Keratinocyte (primary cell): Measurements from ENCODE around the gene ZNF134. TPM values are rescaled to one million over a fixed set of nuclear protein-coding genes. Genes with fewer than 3 reads are reported as not detected.

Experiments
- DNase-seq: peaks from one replicate; pipeline ENCODE4 v3.0.0-alpha.2; 2011; ENCODE audit warnings: low read depth, missing footprints, low spot score
- FAIRE-seq: peaks from 2 replicates; lab custom pipeline; 2011; peaks lifted over from hg19 to GRCh38; lab: Jason Lieb, UNC
- H2AFZ ChIP-seq: 2 replicates; pipeline ENCODE4 v1.6.0; 2012; ENCODE audit warnings: low read length, control low read depth, inconsistent platforms; ENCODE audit not compliant: control insufficient read depth
- H3K27ac ChIP-seq: 2 replicates; pipeline ENCODE4 v1.5.1; 2011; ENCODE audit warnings: low read length; ENCODE audit not compliant: control insufficient read depth, insufficient read depth
- H3K27me3 ChIP-seq: 3 replicates; pipeline ENCODE4 v1.6.0; 2011; ENCODE audit warnings: low read length; ENCODE audit not compliant: control insufficient read depth, insufficient read depth; ENCODE audit errors: extremely low read depth
- H3K36me3 ChIP-seq, 2 experiments: 2 replicates in 1 of 2; 3 replicates in 1 of 2; pipeline ENCODE4 v1.5.1; 2011; ENCODE audit warnings: low read length in 2 of 2, mild to moderate bottlenecking in 1 of 2; ENCODE audit not compliant: control insufficient read depth in 2 of 2, insufficient read depth in 2 of 2; ENCODE audit errors: extremely low read depth in 1 of 2
- H3K4me1 ChIP-seq: 3 replicates; pipeline ENCODE4 v1.5.1; 2011; ENCODE audit warnings: low read length; ENCODE audit not compliant: control insufficient read depth, insufficient read depth; ENCODE audit errors: extremely low read depth
- H3K4me2 ChIP-seq: 3 replicates; pipeline ENCODE4 v1.6.0; 2011; ENCODE audit warnings: low read depth, low read length; ENCODE audit not compliant: control insufficient read depth, insufficient read depth; ENCODE audit errors: extremely low read depth
- H3K4me3 ChIP-seq, 3 experiments: fragments of 200-600 bp in 1 of 3; sonication (generic) in 1 of 3; 2 replicates in 2 of 3; 3 replicates in 1 of 3; pipeline ENCODE4 v1.5.1; 2011 to 2016; ENCODE audit warnings: low read length in 3 of 3, mild to moderate bottlenecking in 3 of 3, control low read depth in 2 of 3, inconsistent platforms in 1 of 3, low read depth in 1 of 3, mixed read lengths in 1 of 3, mixed run types in 1 of 3, moderate library complexity in 1 of 3; ENCODE audit not compliant: control insufficient read depth in 2 of 3, insufficient read depth in 2 of 3; ENCODE audit errors: extremely low read depth in 1 of 3
- H3K79me2 ChIP-seq: 2 replicates; pipeline ENCODE4 v1.6.0; 2012; ENCODE audit warnings: low read length; ENCODE audit not compliant: control insufficient read depth, insufficient read depth
- H3K9ac ChIP-seq: 3 replicates; pipeline ENCODE4 v1.6.0; 2011; ENCODE audit warnings: low read length; ENCODE audit not compliant: control insufficient read depth, insufficient read depth; ENCODE audit errors: extremely low read depth
- H3K9me1 ChIP-seq: 3 replicates; pipeline ENCODE4 v1.6.0; 2011; ENCODE audit warnings: low read length; ENCODE audit not compliant: control insufficient read depth, insufficient read depth; ENCODE audit errors: extremely low read depth
- H3K9me3 ChIP-seq: 2 replicates; pipeline ENCODE4 v1.5.1; 2012; ENCODE audit warnings: low read depth, low read length; ENCODE audit not compliant: control insufficient read depth
- H4K20me1 ChIP-seq: 3 replicates; pipeline ENCODE4 v1.6.0; 2011; ENCODE audit warnings: low read length; ENCODE audit not compliant: control insufficient read depth, insufficient read depth; ENCODE audit errors: extremely low read depth
- CTCF ChIP-seq, 3 experiments: IDR thresholded peaks in 1 of 3; conservative IDR thresholded peaks in 1 of 3; optimal IDR thresholded peaks in 1 of 3; 2 replicates in 2 of 3; 3 replicates in 1 of 3; pipeline versions ENCODE3 to v1.5.1; 2011; ENCODE audit warnings: low read length in 3 of 3, mild to moderate bottlenecking in 3 of 3, moderate library complexity in 2 of 3, control low read depth in 1 of 3, inconsistent platforms in 1 of 3; ENCODE audit not compliant: insufficient read depth in 2 of 3; ENCODE audit errors: extremely low read depth in 1 of 3
- EZH2 ChIP-seq: IDR thresholded peaks from one replicate; pipeline ENCODE4 v1.6.1; 2012; ENCODE audit warnings: inconsistent platforms, mild to moderate bottlenecking, low read length, moderate library complexity
- dilution Hi-C: fragments of 300-500 bp; cut with MboI; formaldehyde crosslinking; loops from one replicate; pipeline ENCODE4 v1.7.0; 2020; ENCODE audit warnings: low sequenced_read_pairs; ENCODE audit not compliant: extremely low pct_ligation_motif_present
- polyA plus RNA-seq, 5 experiments: library from polyadenylated mRNA; depleted of rRNA in 3 of 5; stranded (reverse) in 3 of 5; stranded (forward) in 1 of 5; unstranded in 1 of 5; fragments of >200 nt; gene quantifications; 1 replicate in 1 of 5; 2 replicates in 3 of 5; 3 replicates in 1 of 5; pipeline versions ENCODE4 v1.2.1 to v1.2.3, GENCODE V29; 2011 to 2012; ENCODE audit warnings: missing spikeins in 2 of 5, low read depth in 1 of 5, low replicate concordance in 1 of 5

The ZNF134 gene
- polyA plus RNA-seq, 1 donor (not counting 4 experiments of a cell fraction or from before 2014, with no cell fraction given), result 10.7 TPM

- dilution Hi-C loops, result no loop called here
- peaks cover 15% of the 10 kb centered on the region for H3K79me2 ChIP-seq
- H3K27ac ChIP-seq, result peak within 1 kb of the TSS; percentile 16
- H3K4me1 ChIP-seq, result peaks cover 5% of the 10 kb centered on the region
- H2AFZ ChIP-seq, result peak within 1 kb of the TSS; percentile 97
- peak within 1 kb of the TSS; percentile 71 for H3K9ac ChIP-seq
- FAIRE-seq (peak; percentile 95), DNase-seq (peak; percentile 49)
- H3K9me3 ChIP-seq, result no peaks in the 10 kb centered on the region
- H3K36me3 ChIP-seq, result peaks cover 0 to 3% of the 10 kb centered on the region in 2 experiments
- TF ChIP-seq CTCF (optimal IDR thresholded peaks at IDR 0.05 in 1 of 3, IDR thresholded peaks at IDR 0.05 in 1 of 3, conservative IDR thresholded peaks at IDR 0.05 in 1 of 3; ENCODE audit: extremely low read depth in 1 of 3, insufficient read depth in 2 of 3, low read length in 3 of 3) (no peak), EZH2 (no peak)
- no peaks in the 10 kb centered on the region for H4K20me1 ChIP-seq
- no peaks in the 10 kb centered on the region for H3K9me1 ChIP-seq
- no peaks in the 10 kb centered on the region for H3K27me3 ChIP-seq
- peak within 1 kb of the TSS; percentile 93 for H3K4me2 ChIP-seq
- peak within 1 kb of the TSS; percentile 77 to 87 (median 85) for H3K4me3 ChIP-seq
Observed at GRCh38 chr19:57599761-57600383, 14.2 kb upstream of the ZNF134 start, which contains the start of gene ZNF530. Gene ZNF530 (plus strand): TSS chr19:57599885. CDS start chr19:57604346, 4,461 bp downstream.

GRCh38 chr19:57606931-57607330, 7.1 kb upstream of the ZNF134 start:
- DNase-seq (no peak), FAIRE-seq (no peak)
- Histone ChIP-seq H3K9me1 (no peaks in the 10 kb centered on the region), H3K79me2 (peaks cover 3% of the 10 kb centered on the region), H3K4me1 (no peaks in the 10 kb centered on the region), H3K9ac (no peak overlapping the region), H3K4me3 (no peak overlapping the region), H3K4me2 (no peak overlapping the region), H3K27me3 (no peaks in the 10 kb centered on the region), H2AFZ (no peak overlapping the region), H3K36me3 (peaks cover 10% of the 10 kb centered on the region in 2 experiments), H3K9me3 (no peaks in the 10 kb centered on the region), H3K27ac (no peak overlapping the region), H4K20me1 (no peaks in the 10 kb centered on the region)
- TF ChIP-seq EZH2 (no peak), CTCF (optimal IDR thresholded peaks at IDR 0.05 in 1 of 3, IDR thresholded peaks at IDR 0.05 in 1 of 3, conservative IDR thresholded peaks at IDR 0.05 in 1 of 3; ENCODE audit: extremely low read depth in 1 of 3, insufficient read depth in 2 of 3, low read length in 3 of 3) (no peak)
- dilution Hi-C loops, result no loop called here
